Measurements from ENCODE around the gene ZBTB22. TPM values are rescaled to one million over a fixed set of nuclear protein-coding genes. Genes with fewer than 3 reads are reported as not detected.

Gene ZBTB22
- total RNA-seq, 1 donor: 16.0 TPM

DNA sequence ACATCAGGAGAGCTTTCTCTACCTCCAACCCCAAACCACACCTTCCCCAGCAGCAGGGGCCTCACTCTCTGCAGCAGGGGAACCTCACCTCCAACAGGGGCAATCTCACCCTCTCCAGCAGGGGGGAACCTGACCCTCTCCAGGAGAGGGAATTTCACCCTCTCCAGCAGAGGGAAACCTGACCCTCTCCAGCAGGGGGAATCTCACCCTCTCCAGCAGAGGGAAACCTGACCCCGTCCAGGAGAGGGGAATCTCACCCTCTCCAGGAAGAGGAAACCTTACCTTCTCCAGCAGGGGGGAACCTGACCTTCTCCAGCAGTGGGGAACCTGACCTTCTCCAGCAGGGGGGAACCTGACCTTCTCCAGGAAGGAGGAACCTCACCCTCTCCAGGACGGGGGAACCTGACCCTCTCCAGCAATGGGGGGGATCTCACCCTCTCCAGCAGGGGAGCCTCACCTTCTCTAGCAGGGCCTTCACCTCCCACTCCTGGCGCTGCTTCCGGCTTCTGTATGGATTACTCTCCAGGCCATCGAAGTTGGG, 37.5 kb downstream of the ZBTB22 start:
- DNase-seq (ENCODE audit: low read depth): peak; percentile 47
- TF ChIP-seq, protein P1, sequence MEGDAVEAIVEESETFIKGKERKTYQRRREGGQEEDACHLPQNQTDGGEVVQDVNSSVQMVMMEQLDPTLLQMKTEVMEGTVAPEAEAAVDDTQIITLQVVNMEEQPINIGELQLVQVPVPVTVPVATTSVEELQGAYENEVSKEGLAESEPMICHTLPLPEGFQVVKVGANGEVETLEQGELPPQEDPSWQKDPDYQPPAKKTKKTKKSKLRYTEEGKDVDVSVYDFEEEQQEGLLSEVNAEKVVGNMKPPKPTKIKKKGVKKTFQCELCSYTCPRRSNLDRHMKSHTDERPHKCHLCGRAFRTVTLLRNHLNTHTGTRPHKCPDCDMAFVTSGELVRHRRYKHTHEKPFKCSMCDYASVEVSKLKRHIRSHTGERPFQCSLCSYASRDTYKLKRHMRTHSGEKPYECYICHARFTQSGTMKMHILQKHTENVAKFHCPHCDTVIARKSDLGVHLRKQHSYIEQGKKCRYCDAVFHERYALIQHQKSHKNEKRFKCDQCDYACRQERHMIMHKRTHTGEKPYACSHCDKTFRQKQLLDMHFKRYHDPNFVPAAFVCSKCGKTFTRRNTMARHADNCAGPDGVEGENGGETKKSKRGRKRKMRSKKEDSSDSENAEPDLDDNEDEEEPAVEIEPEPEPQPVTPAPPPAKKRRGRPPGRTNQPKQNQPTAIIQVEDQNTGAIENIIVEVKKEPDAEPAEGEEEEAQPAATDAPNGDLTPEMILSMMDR (IDR thresholded peaks at IDR 0.05; ENCODE audit: insufficient read depth, low read depth, low read length): peak; percentile 60
- no peak overlapping the region for H3K4me3 ChIP-seq (ENCODE audit: low read depth, low read length)

DNA sequence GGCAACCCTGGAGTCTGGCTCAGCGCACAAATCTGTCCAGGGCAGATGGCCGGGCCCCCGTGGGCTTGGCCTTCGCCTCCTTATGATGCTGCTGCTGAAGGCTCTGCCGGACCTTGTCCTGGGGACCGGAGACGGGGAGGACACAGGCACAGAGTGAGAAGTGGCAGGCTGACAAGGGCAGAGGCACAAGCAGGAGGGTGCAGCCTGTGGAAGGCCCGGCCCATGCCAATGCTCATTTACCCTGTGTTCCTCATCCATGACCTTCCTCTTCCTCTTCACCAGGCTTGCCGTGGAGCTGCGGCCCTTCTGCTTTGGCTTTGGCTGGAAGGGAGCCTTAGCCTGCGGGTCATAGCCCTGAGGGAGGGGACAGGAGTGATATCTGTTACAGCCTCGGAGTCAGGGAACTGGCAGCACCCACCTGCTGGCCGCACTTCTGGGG, 38.3 kb downstream of the ZBTB22 start:
- DNase-seq (ENCODE audit: low read depth): no peak
- no peak overlapping the region for H3K4me3 ChIP-seq (ENCODE audit: low read depth, low read length)
- TF ChIP-seq, protein P1 (IDR thresholded peaks at IDR 0.05; ENCODE audit: insufficient read depth, low read depth, low read length): no peak

DNA sequence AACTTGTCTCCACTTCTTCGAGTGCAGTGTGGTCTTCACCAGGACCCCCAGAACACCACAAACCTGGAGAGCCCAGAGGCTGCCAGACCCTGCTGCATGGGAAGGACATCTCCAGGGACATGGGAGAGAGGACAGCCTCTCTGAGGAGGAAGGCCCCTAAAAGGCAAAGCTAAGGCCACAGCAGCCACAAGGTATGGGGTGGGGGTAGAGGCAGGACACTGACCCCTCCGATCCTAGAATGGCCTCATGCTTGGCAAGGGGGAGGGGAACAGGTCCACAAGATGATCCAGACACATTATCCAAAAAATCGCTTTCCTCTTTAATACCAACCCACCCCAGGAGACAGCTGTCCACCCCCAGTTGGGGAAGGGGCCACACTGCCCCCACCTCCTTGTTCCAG, 38.7 kb downstream of the ZBTB22 start:
- TF ChIP-seq, protein P1 (IDR thresholded peaks at IDR 0.05; ENCODE audit: insufficient read depth, low read depth, low read length): no peak
- no peak overlapping the region for H3K4me3 ChIP-seq (ENCODE audit: low read depth, low read length)
- DNase-seq (ENCODE audit: low read depth): no peak

DNA sequence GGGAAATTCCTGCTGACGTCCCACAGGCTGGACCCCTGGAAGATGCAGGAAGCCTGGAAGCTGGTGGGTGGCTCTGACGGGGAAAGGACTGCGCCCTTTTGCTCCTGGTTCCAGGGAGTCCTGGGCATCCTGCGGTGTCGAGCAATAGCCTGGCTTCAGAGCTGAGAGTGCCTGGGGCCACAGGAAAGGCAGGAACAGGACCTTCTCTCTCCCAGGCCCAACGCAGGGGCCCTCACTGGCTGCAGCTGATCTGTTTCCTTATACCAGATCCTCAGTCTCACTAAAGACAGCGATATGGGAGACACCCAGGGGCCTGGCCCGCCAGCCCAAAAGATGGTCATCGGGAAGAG, 39.2 kb downstream of the ZBTB22 start:
- TF ChIP-seq, protein P1 (IDR thresholded peaks at IDR 0.05; ENCODE audit: insufficient read depth, low read depth, low read length): no peak
- DNase-seq (ENCODE audit: low read depth): no peak

DNA sequence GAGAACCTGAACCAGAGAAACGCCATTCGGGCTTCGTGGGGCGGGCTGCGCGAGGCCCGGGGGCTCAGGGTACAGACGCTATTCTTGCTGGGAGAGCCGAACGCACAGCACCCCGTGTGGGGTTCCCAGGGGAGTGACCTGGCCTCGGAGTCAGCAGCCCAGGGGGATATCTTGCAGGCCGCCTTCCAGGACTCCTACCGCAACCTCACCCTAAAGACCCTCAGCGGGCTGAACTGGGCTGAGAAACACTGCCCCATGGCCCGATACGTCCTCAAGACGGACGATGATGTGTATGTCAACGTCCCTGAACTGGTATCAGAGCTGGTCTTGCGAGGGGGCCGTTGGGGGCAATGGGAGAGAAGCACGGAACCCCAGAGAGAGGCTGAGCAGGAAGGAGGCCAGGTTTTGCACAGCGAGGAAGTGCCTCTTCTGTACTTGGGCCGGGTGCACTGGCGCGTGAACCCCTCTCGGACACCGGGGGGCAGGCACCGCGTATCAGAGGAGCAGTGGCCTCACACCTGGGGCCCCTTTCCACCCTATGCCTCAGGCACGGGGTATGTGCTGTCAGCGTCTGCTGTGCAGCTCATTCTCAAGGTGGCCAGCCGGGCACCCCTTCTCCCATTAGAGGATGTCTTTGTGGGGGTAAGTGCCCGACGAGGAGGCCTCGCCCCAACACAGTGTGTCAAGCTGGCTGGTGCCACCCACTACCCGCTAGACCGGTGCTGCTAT, 39.7 kb downstream of the ZBTB22 start:
- DNase-seq (ENCODE audit: low read depth): no peak
- TF ChIP-seq, protein P1 (IDR thresholded peaks at IDR 0.05; ENCODE audit: insufficient read depth, low read depth, low read length): no peak
- peak overlapping the region; percentile 68 for H3K4me3 ChIP-seq (ENCODE audit: low read depth, low read length)

More for the DNA sequence above, 39.2 kb downstream of the ZBTB22 start:
- no peak overlapping the region for H3K4me3 ChIP-seq (ENCODE audit: low read depth, low read length)

DNA sequence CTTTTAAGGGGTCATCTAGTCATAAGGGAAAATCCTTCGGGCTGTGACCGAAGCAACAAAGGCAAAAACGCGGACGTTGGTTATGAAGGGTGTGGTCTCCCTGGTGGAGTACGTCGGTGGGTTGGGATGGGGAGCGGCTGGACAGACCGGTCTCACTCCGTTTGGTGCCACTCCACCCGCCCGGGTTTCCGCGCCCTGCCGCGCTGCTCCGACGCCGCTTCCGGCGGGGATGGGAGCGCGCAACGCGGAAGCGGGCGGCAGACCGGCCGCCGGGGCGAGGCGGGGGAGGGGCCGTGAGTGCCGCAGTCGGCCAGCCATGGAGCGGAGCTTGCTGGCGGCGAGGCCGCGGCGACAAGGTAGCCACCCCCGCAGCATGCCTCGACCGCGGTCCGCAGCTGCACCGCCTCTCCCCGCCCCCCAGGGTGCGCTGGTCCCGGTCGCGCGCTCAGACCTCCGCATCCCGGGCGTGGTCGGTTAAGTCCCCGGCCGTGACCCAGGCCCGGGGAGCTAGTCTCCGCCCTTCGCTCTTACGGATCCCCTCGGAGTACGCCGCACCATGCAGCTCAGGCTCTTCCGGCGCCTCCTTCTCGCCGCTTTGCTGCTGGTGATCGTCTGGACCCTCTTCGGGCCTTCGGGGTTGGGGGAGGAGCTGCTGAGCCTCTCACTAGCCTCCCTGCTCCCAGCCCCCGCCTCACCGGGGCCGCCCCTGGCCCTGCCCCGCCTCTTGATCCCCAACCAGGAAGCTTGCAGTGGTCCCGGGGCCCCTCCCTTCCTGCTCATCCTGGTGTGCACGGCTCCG, 40.5 kb downstream of the ZBTB22 start, which contains the start of gene B3GALT4:
TSS of gene B3GALT4 (plus strand) at position 260 of the 799 bp plus-strand sequence. CDS start at position 557, 297 bp downstream.
- peak; percentile 67 for DNase-seq (ENCODE audit: low read depth)
- TF ChIP-seq, protein P1 (IDR thresholded peaks at IDR 0.05; ENCODE audit: insufficient read depth, low read depth, low read length): peak; percentile 52
- H3K4me3 ChIP-seq (ENCODE audit: low read depth, low read length): peak within 1 kb of the TSS; percentile 68
